HG03066 (cell line): ENCODE results near the gene SH3TC2.

Experiments used
- ATAC-seq: cut with Tn5 transposase; IDR thresholded peaks from one replicate; pipeline ENCODE4 v1.9.1; 2021; ENCODE audit warnings: low read depth; ENCODE audit not compliant: unreplicated experiment

Gene SH3TC2

DNA sequence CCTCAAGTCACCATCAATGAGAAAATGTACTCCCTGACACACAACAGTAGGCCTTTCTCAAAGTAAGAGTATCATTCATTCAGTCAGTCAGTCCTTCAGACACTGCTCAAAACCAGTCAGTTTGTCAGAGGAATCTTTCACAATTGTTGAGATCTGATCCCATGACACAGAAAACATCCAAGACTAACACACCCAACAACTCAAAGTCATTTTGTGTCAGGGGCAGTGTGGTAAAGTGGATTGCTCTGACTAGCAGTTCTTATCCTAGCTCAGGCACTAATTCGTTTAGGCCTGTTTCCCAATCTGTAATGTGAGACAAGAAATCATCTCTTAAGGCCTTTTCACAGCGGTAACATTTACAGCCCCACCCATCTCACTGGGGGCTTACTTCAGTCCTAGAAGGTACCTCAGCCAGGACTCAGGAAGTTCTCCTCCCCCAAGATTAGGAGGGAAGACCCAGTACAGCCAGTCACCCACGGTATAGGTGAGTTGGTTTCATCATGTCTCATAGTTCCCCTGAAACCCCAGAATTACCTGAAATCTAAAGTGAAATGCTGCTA lies 31.9 kb downstream of the SH3TC2 start:
- no peak for ATAC-seq

DNA sequence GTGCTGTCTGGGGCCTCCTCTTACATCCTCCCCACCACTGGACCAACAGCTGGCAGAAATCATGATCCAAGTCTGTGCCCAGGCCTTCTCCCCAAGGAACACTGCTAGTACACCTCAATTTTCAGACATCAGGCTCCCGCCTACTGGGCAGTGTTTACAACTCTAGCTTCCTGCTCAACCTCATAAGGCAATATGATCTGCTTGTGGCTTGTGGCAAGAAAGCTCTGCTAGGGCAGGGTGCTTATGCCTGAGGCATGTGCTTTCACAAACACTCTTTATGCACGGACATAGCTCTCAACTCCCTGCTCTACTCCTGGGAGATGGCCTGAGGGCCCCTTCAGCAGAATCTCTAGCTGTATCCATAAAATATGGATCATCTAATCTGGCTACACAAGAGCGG lies 32.5 kb downstream of the SH3TC2 start:
- ATAC-seq, result no peak

DNA sequence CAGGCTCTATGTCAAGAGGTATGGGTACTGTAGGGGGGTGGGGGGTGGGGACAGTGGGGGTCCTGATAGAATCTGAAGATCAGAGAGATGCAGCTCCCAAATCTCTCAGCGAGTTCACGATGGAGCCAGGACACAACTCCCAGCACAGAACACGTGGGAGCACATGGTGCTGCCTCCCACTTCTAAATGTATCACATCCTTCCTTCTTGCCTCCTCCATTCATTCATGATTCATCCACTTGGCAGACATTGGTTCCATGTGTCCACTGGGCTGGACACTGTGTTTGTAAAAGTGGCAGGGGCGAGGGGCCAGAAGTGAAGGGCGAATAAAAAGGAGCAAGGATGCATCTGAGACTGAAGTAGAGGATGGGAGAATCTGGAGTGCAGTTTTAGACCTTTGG lies 33.9 kb downstream of the SH3TC2 start:
- ATAC-seq, result no peak

DNA sequence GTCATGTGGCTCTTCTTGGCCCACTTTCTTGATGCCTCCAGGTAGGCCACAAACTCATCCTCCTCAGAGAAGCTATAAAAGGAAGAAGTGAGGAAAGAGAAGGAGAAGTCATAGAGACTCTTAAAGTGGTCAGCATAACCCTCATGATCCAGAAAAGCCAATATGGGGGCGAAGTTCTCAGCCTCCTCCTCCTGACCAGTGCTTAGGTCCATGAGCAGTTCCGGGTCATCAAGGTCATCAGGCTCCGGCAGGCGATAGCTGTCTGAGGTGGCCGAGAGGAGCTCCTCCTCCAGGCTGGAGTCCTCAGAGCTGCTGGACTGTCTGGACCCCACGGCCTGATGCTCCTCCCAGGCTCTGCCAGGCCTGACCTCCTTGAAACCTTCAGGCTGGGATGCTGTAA lies 34.7 kb downstream of the SH3TC2 start:
- ATAC-seq, result no peak

DNA sequence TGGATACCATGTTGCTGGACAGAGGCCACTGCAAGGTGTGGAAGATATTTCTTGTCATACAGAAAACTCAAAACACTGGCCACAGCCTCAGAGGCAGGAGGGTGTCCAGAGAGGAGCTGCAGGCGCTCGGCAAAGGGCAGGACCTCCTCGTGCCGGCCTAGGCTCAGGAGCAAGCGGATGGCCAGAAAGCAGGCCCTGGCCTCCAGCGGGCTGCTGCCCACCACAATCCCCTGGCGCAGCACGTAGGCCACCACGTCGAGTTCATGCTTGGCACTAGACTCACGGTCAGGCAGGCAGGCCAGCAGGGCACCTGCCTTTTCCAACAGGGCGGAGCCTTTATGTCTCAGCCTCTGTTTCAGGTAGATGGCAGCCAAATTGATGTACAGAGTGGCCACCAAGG lies 35.2 kb downstream of the SH3TC2 start:
- ATAC-seq, result no peak

DNA sequence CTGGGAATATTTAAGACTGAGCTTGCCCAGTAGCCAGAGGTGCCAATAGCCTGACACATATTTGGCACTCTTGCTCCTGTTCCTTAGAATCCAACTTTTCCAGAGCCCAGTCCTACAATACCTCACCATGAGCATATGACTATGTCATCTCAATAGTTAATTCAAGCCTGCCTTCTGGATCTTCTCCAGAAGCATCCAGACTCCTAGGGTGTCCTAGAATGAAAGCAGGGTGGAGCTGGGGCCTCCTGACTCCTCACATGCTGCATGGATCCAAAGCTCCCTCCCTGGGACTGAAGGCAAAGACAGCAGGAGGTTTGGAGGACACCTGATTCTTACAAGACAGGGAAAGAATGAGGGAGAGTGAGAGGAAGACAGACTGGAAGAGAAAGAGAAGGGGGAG lies 37.9 kb downstream of the SH3TC2 start:
- no peak for ATAC-seq

DNA sequence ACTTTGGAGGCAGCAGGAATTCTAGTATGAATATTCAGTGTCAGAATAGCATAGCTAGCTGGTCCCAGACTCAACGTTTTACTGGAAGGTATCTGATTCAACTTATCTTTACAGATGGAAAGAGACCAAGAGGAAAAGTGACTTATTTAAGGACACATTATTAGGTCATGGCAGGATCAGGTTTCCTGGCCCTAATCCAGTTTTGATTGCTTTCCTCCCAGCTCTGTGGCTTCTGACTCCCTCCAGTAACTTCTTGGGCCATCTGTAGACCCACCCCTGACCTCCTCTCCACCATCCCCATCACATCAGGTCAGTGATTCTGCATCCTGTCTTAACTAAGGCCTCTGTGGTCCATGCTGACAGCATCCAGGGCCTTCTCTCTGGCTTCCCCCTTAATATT lies 38.4 kb downstream of the SH3TC2 start:
- no peak for ATAC-seq

DNA sequence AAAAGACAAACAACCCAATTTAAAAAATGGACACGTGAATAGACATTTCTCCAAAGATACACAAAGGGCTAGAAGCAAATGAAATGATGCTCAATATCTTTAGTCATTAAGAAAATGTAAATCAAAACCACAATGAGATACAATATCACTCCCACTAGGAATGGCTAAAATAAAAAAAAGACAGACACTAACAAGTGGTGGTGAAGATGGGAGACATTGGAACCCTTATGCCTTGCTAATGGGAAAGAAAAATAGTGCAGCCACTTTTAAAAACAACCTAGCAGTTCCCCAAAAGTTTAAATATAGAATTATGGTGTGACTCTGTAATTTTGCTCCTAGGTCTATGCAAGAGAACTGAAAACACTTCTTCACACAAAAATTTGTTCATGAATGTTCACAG lies 40.7 kb downstream of the SH3TC2 start:
- ATAC-seq, result no peak

DNA sequence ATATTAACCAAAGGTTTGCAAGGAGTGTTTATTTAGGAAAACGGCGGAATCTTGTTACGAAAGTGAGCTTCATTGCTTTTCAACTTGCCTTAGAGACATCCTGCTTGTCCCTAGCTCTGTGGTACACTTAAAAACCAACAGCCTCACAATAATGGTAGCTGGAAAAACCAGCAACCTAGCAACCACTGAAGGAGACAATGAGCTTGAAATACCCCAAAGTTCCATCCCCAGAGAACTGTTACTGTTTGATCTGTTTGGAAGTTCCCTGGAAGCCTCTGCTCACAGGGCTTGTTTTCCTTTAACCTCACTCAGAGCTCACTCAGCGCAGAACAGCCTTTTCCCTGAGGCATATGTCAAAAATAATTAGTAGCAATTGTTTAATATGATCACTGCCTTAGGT lies 43.2 kb downstream of the SH3TC2 start:
- ATAC-seq, result no peak

DNA sequence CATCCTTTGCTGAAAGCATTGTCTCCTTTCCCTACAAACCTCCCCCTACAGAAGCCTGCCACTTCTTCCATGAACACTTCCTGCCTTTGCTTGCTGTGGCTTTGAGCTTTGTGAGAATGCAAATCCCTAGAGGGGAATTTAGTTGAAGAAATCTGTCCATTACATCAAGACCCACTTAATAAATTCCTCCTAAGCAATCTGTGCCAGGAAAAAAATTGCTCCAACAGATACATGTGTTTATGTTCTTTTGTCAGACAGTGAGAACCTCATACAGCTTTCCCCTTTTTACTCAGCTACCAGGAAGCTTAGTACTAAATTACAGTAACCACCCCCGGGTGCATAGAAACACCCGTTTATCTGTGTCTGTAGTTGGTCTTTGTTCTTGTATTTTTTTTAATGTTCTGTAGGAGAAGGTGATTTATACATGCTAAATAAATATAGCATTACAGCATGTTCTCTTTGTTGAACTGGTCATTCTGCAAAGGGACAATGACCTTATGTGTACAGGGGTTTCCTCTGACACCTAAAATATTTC lies 43.9 kb downstream of the SH3TC2 start:
- no peak for ATAC-seq

DNA sequence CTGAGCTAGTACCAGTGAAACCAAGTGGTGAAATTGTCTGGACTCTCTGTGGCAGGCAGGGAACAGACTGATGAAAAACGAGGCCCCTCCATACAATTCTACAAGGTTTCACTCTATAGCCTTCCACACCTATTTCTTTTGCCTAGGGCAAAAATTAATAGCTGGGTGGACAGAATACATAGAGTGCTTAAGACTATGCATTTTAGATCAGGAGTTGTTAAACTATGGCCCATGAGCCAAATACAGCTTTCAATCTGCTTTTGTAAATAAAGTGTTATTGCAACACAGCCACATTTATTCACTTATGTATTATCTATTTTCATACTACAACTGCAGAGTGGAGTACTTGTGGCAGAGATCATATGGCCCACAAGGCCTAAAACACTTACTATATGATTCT lies 45.2 kb downstream of the SH3TC2 start:
- no peak for ATAC-seq

DNA sequence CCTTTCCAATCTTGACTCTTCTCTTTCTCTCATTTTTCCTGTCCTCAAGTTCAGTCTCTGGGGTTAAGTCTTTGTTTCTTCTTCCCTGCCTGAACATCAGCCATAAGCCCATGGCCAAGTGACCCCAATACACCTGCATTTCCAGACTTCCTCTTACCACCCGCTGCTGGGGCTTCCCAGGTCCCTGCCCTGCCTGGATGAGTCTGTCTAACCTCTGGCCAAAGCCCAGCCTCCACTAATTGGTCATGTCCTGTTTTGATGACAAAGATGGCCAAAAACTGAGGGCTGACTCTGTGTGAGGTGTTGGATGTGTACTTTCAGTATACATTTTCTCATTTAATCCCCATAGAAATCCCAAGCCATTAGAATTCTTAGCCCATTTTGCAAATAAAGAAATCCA lies 47.3 kb downstream of the SH3TC2 start:
- ATAC-seq, result no peak

DNA sequence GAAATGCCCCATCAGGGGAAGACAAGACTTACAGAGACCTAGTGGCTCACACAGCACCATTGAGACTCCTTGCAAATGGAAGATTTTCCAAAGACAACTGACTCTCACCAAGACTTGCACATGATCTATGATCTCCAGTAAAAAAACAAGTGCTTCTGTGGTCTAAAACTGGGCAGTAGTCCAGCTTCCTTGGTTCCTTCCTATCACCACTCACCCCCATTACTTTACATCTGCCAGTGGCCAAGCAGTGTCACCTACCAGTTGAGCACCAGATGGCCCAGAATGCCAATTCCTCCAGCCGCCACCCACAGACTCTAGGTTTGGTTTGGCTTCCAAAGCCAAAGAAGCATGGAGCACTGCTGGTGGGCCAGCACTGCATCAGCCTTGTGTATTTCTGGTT lies 47.7 kb downstream of the SH3TC2 start:
- ATAC-seq, result no peak

DNA sequence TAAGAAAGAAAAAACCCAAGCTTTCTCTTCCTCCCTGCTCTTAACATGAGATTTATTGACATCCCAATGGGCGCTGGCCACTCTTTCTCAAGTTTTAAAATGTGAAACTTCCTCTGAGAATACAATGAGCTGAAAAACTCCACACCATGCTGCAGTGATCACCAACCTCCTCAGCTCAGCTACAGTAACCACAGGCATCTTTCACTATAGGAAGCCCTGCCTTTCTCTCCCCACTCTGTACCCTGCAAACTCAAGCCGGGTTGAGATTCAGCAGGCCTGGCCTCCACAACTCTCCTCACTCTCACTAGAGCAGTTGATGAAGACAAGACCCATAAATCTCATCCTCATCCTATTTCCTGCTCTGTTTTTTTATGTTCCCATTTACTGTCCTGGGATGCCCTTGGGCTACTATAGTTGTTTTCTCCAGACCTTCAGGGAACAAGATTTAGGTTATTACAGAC lies 48.3 kb downstream of the SH3TC2 start:
- no peak for ATAC-seq

DNA sequence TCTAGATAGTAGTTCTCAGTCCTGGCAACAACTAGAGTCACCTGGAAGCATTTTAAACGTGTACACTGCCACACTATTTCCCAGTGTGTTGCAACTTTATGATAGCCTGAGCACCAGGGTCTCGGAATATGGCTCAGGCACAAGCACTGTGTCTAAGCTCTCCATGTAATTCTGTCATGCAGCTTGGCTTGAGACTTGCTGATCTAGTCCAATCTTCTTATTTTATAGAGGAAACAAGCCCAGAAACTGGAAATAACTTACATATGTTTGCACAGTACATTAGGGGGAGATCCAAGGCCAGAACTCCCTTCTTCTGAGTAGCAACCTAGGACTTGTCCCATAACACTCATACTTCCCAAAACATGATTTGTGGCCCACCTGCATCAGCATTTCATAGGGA lies 49.1 kb downstream of the SH3TC2 start:
- ATAC-seq, result no peak

DNA sequence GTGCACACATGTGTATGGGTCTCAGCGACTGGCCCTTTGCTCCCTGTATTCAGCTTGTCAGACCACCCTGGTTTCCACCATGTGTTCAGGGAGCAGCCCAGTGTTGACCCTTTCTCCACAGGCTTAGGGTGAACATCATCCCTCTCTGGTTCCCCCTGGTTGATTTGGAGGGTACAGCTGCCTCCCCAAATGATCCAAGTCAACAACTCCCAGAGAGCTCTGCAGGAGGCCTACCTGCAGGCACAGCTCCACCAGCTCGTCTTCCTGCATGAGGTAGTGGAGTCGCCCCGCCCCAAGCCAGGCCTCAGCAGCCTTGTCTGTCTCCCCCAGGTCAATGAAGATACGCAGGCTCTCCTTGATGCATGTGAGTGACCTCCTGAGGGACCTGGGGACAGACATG lies 50.5 kb downstream of the SH3TC2 start:
- no peak for ATAC-seq

DNA sequence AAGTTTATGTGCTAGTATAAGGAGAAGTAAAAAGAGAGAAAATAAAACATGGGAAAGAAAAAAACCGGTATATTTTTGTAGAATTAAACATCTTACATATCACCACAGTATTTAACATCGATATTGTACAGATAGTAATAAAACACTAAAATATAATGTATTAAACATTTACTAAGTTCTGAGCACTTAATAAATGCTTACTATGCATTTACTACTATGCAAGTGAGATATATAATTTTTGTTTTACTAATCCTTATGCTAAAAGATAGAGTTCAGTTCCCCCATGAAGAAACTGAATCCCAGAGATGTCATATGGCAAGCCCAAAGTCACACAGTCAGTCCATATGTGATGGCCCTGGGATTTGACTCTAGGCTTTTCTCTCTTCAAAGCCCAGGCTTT lies 51.1 kb downstream of the SH3TC2 start:
- ATAC-seq, result no peak

DNA sequence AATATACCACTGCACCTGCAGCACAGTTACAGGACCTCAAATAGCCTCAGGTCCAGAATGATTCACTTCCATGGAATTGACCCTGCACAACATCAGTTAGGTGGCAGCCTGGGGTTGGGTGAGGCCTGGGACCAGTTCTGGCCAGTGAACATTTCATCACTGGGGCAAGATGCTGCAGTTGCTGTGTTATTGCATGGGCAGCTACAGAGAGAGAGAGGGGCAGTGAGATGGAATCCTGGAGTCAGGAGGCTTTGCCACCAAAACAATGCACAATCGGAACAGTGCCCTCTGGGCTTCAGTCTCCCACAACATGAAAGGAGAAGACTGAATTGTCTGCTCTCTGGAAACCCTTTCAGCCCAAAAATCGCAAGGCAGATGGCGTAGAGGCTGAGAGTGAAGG lies 51.8 kb downstream of the SH3TC2 start:
- no peak for ATAC-seq

DNA sequence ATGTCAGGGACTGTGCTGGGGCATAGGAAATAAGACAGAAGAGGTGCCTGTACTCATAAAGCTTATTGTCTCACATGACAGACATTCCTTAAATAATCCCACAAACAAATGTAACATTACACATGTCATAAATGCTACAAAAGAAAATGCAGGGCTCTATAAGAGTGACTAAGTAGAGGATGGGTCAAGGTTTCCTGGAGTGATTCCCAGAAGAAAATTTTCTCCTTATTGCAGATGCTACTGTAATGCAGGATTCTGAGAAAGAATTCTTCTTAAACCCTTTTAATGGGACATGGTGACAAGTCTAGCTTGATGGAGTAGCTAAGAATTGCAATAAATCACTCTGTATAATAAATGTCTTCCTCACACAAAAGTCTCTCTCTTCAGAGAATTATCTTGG lies 55.7 kb downstream of the SH3TC2 start:
- ATAC-seq, result no peak

DNA sequence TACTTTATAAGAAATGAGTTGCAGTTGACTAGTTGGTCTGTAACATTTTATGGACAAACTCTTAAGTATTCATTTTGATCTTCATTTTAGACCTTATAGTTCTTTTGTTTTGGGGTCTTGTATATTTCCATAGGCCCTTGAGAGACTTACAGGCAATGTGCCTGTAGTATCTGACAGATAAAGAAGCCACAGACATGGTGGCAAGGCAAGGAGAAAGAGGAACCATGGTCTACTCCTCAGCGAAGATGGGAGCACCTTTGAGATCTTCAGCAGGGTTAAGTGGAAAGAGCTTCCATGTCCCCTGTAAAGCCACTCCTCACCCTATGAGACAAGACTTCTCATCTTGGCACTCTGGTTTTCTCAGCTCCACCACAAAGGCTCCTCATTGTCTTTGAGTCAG lies 56.4 kb downstream of the SH3TC2 start:
- ATAC-seq, result no peak

DNA sequence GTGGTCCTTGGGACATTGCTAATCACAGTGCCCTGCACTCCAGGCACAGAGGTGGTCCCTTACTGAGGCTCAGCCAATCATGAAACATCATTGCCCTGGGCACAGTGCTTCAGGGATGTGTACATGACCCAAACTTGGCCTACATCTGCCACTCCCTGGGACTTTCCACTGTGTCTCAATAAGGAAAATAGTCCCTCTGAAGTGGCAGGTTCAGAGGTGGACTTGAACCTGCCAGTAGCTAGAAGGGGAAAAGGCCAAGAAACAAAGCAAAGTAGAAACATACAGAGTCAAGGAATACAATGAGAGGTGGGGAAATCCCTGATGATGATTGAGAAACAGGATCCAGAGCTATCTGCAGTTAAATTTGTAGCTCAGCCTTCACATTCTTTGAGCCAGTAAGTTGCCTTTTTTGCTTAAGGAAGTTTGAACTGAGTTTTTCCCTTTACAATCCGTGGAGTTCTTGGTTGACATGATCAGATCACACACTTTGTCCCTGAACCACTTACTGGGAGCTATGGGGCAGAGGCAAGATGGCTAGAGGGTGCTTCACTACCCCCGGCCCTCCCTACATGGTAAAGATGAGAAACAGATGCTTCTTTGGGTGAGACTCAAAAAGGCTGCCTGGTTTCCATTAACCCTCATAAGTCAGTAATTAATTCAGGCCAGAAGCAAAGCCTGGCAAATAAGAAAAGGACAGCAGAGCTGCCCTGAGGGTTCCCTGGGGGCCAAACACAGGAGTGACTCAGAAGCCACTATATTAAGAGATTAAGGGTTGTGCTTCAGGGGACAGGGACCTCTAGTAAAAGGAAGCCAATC lies 57.6 kb downstream of the SH3TC2 start:
- ATAC-seq, result no peak

DNA sequence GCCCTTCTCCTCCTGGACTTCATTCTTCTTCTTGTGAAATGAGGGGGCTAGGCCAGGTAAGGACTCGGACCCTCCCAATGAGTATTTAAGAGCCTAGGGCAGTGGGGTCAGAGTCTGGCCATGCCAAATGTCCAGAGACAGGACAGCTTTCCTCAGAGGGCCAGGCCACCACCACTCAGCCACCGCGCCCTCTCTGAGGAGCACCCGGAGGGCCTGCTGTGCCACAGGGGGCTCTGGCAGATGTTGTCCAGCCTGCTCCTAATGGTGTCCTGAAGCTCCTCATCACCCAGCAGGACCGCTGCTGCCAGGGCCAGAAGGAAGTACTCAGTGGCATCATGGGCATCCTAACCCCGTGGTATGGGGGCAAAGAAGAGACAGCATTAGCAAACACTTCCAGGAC lies 58.3 kb downstream of the SH3TC2 start:
- no peak for ATAC-seq
